ENCODE measurements around the gene BRD8.
"Not testable (repeated sequence)": the region's sequence is repeated elsewhere in the genome, so short reads cannot be mapped to it uniquely, and the experiment has no call there.

The BRD8 gene

DNA sequence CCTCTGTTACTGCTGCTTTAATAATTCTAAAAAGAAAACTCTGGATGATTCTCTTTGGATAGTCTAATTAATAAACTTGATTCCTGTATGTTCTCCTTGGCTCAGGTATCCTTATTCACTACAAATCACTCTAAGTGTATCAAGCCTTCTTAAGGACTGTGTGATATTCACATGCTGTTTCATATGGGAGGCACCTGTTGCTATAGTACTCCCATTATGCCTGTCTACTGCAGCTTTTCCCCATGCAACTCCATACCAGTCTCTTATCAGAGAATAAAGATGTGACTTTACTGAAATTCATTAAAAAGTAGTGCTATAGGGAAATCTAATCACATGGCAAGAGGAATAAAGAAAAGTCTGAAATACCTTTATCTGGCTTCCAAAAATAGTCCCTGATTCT, 14.7 kb downstream of the BRD8 start:
- DNase-seq: no peak

DNA sequence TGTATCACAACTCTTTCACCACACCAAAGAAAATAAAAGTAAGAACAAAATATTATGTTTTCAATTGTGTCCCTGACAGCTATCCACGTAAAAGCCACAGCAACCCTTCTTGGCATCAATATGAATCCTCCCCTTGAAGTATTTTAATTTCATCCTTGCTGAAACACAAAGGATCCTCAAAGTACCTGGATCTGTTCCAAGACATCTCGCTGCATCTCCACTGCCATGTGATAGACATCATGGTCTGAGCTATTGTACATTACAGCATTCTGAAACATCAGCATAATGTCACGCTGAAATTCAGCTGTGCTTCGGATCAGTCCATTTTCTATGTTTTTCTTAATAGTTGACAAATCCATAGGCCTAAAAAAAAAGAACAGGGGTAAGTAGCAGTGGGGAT, 17.7 kb downstream of the BRD8 start:
- no peak for DNase-seq

DNA sequence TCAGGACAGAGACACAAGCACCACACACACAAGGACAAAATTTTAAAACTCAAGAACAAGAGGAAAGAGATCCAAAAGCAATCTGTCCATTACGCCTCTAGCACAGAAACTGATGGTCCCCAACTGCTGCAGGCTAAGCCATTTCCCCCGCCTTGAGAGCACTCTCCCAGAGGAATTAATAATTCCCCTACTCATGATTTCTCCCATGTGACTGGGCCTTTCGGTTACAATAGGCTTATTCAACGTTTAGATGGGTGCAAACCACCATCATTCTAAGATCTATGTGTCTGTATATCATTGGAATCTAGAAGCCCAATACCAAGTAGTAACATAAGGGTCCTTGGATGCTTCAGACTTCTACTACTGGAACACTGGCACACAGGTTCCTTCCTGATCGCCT, 18.8 kb downstream of the BRD8 start:
- DNase-seq: no peak

DNA sequence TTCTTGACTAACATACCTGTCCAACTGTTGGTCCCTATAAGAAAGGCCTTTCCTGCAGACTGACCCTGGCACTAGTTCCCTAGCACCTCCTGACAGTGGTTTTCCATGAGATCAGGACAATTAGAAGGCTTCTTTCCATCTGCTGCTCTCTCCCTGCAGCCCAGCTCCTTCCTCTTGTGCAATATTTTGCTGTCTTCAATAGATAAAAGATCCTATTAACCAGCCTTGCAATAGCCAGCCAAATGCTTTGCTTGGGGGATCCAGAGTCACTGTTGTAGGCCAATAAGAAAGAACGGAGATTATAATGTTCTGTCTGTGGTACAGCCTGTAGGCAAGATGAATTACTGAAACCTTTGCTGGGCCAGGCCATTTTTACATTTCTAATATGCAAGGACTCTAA, 20.8 kb downstream of the BRD8 start:
- DNase-seq: no peak

DNA sequence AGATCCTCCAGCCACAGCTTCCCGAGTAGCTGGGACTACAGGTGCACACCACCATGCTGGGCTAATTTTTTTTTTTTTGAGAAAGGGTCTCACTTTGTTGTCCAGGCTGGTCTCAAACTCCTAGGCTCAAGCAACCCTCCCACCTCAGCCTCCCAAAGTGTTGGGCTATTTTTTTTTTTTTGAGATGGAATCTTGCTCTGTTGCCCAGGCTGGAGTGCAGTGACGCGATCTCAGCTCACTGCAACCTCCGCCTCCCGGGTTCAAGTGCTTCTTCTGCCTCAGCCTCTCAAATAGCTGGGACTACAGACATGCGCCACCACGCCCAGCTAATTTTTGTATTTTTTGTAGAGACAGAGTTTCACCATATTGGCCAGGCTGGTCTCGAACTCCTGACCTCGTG, 22.5 kb downstream of the BRD8 start:
- not testable (repeated sequence) for DNase-seq

DNA sequence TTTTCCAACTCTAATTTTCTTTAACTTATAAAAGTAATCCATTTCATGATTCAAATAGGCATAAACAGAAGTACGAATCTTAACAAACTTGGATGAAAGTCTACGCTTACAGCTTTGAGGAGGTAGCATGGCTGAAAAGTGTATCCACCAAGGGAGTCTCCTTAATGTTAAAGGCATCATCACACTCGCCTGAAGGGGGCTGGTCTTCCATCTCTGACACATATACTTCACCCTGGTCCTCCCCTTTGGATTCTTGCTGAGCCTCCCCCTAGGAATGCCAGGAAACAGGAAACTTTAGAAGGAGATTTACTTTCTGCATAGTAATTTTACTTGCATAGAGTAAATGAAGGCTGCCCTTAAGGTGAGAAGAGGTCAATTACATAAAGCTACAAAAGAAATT, 28.9 kb downstream of the BRD8 start:
- DNase-seq: peak; percentile 67

DNA sequence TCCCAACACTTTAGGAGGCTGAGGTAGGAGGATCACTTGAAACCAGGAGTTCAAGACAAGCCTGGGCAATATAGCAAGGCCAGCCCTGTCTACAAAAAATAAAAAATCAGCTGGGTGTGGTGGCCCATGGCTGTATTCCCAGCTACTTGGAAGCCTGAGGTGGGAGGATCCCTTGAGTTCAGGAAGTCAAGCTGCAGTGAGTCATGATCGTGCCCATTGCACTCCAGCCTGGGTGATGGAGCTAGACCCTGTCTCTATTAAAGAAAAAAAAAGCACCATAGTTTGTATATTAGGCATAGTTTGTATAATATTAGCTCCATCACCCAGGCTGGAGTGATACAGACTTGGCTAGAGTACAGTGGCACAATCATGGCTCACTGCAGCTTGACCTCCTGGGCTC, 29.6 kb downstream of the BRD8 start:
- DNase-seq: peak; percentile 86

DNA sequence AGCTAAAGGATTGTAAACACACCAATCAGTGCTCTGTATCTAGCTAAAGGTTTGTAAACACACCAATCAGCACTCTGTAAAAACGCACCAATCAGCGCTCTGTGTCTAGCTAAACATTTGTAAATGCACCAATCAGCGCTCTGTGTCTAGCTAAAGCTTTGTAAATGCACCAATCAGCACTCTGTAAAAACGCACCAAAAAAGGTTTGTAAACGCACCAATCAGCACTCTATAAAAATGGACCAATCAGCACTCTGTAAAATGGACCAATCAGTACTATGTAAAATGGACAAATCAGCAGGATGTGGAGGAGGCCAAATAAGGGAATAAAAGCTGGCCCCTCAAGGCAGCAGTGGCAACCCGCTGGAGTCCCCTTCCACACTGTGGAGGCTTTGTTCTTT, 34.9 kb downstream of the BRD8 start:
- DNase-seq: not testable (repeated sequence)

DNA sequence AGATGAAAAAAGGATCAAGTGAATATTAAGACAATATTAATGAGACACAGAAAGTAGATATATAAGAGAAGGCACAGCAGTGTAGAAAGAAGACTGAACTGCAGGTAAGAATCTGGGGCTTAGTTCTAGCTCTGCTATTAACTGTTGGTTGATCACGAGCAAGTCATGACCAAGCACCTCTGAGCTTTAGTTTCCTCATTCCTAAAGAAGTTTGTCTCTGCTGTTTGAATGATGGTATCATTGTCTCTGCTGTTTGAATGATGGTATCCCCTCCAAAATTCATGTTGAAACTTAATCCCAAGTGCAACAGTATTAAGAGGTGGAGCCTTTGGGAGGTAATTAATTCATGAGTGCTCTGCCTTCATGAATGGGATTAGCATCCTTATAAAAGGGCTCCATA, 36.7 kb downstream of the BRD8 start:
- DNase-seq: no peak

DNA sequence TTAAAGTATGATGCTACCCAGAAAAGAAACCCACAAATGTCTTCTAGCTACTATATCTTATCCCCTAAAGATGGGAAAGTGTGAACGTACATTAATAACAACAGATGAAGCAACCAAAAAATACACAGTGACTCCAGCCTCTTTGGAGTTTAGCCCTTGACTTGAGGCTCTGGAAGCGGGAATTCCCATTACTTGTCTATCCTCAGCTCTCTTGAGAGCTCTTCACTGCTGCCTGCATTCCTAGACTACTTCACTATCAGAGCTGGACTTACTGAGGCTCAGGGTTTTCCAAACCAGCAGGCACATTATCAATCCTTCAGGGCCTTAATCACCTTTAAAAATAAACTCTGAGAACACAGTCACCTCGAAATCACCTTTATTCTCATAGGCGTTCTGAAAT, 38.2 kb downstream of the BRD8 start:
- no peak for DNase-seq

DNA sequence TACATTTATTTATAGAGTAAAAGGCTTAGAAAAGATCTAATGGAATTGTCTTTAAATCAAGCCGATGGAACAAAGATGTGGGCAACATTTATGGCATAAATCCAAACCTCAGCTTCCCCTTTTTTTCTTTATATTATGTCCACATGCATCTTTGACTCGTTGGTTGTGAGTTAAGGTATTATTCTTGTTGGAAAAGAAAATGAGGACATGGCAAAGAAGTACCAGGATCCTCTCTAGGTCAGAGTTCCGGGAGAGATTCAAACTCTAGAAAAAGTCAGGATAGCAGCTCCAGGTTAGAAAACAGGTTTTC, 38.7 kb downstream of the BRD8 start:
- DNase-seq: no peak

DNA sequence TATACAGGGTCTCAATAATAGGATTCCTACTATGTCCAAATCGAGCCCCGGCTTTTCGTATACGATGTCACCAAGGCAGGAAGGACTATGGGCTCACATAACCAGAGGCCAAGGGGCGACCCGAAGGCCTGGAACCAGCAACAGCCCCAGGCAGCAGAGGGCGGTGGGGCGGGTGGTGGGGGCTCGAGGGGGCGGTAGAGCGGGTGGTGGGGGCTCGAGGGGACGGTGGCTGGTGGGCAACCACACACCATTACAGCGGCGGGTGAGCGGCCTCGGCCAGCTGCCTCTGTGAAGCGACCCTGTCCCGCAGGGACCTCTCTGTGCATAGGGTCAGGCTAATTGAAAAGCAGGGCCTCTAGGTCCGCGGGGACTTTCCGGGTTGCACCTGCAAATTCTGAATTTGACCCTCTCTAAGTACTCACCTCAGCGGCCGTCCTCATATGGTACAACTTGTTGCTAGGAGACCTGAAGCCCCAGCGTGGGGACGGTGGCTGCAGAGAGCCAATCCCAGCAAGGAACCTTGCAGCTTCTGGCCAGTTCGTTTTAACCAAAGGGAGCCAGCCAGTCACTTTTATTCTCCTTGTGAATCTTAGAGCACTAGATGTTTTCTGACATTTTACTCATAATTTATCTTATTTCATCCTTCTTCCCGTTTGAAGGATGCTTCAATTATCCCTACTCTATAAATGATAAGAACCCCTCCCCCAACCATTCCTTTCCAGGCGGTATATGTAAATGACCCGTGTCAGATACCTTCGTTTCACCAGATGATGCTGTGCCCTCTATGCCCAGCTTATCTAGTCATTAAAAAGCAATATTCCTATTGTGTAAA, 39.3 kb downstream of the BRD8 start, which contains the start of gene NME5:
Gene NME5 (minus strand): TSS at position 480 of the 832 bp plus-strand sequence. CDS start 648 bp downstream, outside the sequence.
- peak; percentile 44 for DNase-seq

DNA sequence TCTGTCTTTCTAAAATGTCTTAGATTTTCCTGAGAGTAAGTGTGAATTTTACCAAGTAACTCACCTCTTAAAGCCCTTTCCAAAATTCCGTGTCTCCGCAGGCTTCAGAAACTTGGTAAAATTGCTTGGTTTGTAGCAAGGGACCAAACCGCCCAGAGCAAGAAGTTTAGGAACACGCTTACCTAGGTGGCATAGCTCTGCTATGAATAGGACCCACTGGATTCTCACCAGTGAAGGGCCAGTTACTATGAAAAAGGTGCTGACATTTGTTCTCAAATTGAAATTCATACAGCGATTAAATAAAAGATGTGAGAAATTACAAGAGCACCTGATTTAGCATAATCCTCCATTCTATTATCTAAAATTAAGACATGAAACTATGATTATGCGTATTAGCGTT, 45.9 kb downstream of the BRD8 start:
- no peak for DNase-seq

DNA sequence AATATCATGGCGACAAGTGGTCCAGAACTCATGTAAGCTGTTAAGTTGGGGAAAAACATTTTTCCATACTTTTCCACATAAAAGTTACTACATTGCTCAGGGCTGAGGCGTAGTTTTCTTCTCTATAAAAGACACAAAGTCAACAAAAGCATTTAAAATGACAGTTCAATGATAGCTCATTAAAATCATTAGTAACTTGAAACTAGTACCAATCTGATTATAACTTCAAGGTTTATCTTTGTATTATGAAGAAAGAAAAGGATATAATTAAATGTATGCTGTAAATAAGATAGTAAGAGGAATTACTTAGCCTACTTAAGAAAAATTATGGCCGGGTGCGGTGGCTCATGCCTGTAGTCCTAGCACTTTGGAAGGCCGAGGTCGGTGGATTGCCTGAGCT, 49.1 kb downstream of the BRD8 start:
- no peak for DNase-seq

DNA sequence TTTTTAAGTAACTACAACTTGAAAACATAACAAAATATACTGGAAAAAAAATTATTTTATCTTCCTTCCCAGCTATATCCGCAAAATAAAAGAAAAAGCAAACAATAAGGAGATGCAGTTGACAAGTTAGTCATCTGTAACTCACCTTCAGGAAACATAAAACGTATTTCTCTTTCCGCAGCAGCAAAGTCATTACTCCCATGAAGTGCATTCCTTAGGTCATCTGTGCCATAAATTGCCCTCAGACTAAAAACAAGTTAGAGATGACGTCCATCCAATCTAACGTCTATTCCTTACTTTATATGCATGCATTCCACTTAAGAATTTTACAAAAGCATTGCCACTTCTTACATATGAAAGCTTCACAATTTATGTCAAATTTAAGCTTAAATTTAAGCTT, 50.1 kb downstream of the BRD8 start:
- DNase-seq: no peak

DNA sequence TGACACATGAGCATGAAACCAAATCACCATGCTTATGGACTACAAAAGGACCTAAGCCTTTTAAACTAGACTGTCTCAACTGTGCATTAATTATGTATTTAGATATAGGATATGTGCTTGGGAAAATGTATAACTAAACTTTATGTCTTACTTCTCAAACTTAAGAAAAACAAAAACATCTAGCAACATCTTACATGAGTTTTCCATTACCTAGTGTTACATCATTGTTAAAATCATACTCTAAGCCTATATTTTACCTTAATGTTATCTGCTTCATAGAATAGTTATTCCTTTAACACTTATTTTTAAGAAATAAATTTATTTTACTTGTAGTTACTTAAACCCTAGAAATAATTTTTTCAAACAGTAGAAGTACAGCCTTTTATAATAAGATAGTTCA, 63.2 kb downstream of the BRD8 start:
- DNase-seq: no peak

DNA sequence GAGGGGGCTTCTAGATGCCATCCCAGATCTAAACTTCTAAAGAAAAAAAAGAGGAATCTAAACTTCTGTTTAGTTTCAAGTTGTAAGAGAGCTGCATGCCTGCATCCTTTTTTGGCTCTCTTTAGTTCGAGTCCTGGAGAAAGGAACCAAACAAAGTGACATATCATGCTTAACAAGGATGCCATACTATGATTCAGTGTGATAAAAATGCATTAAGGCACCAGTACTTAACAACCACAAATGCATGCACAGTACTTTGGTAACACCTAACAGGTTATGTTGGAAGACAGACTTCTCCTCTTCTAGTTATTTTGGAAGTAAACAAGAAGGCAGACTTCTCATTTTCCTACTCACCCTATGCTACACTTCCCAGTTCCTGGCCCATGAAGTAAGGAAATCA, 66.5 kb downstream of the BRD8 start:
- DNase-seq: peak; percentile 61

DNA sequence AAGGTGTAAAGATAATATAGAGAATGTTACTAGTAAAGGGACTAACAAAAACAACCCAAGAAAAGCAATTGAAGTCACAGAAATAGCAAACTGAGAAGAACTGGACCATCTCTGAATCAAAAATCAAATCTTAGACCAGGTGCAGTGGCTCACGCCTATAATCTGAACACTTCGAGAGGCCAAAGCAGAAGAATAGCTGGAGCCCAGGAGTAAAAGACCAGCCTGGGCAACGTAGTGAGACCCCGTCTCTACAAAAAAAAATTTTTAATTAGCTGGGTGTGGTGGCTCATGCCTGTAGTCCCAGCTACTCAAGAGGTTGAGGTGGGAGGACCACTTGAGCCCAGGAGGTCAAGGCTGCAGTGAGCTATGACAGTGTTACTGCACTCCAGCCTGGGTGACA, 67.2 kb downstream of the BRD8 start:
- no peak for DNase-seq

DNA sequence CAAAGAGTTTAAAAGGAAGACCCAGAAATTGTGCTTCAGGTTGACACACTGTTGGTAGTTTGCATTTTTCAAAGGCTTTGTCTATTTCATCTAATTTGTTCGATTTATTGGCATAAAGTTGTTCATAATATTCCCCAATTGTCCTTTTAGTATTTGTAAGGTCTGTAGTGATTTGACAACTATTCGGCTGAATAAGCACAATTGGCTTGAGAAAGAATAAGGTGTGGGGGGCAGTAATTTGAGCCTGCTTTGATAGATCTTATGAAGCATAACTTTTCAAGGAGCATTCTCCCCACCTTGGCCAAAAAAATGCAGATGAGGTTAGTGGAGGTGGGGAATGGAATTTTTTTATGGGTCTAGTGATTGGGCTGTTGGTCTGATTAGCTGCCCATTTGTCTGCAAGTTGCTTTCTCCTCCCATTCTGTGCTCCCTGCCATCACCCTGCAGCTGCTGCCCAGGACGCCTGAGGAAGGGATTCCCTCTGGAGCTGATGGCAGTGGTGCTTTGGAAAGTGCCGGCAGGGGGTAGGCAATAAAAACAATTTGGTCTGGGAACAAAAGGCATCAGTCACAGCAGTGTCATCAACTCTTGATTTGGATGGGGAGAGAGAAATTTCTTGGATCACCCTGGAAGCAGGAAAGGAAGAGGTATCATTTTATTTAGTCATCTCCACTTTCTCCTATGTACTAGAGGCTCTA, 68.0 kb downstream of the BRD8 start:
- peak; percentile 32 for DNase-seq

DNA sequence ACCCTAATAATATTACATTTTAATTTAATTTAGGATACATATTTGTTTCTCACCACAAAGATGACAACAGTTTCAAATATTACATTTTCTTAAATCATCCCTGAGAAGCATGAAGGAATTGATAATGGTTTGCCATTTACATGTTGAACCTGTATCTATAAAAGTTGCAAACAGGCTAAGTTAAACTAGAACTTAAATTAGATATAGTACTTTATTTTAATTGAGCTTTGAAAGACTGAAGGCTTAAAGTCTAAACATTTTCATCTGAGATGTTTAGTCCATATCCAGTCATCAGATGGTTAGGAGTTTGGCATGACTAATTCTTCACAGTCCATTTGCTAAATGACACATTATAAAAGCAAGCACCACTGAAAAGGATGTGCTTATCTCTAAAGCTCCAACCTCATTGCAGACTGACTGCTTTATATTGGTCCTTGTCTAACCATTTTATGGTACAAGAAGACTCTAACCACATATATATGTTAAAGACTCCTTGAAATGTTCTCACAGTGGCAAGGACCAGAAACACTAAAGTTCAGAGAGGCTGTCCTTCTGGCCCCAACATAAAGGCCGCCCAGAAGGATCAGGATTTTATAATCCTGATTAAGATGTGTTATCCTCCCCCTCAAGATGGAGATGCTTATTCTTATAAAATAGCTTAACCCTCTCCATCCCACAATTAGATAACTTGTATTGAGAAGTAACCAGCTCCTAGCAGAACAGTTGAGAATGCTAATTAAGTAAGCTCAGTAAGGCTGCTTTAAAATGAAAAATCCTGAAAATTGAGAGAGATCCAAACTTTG, 68.8 kb downstream of the BRD8 start:
- peak; percentile 47 for DNase-seq

DNA sequence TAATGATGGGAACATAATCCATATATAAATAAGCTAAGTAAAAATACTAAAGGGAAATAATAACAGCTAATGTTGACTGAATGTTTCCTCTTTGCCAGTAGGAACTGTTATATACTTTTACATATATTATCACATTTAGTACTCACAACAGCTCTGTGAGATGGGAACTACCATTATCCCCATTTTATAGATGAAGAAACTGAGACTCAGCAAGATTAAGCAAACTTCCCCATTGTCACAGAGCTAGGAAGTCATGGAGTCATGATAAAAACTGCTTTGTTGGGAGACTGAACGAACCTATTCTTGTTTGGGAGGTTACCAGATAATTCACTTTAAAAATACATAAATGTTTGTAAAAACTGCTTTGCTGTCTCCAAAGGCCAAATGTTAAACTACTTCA, 71.2 kb downstream of the BRD8 start:
- DNase-seq: no peak

DNA sequence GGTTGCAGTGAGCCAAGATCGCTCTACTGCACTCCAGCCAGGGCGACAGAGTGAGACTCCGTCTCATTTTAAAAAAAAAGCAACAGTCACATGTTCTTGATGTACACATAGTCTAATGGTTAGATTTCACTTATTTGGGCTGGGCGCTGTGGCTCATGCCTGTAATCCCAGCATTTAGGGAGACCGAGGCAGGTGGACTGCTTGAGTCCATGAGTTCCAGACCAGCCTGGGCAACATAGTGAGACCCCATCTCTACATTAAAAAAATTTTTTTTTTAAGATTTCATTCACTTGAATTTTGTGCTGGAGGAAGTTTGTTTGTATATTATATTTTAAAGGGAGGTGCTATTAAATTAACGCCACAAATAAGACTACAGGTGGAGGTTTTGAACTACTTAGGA, 72.7 kb downstream of the BRD8 start:
- no peak for DNase-seq

DNA sequence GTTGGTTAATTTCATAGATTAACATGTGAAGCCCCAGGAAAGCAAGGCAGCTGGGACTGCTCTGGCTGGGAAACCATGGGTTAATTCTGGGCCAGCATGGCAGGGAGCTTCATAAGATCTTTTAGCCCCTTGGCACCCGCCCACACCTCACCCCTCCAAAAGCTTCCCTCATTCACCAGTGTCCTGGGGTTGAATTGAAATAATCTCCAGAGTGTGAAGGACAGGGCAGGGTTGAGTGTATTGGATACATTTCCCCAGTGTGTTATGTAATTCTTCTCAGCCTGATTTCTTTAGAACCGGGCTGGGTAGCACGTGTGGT, 75.2 kb downstream of the BRD8 start:
- no peak for DNase-seq
